SH-SY5Y (cell line): Measurements from ENCODE around the gene MEIOB.

Experiments used
- GATA2 ChIP-seq: IDR thresholded peaks from 2 replicates; pipeline ENCODE4 v1.6.1; 2011; ENCODE audit warnings: mild to moderate bottlenecking, low read depth, low read length
- GATA3 ChIP-seq: IDR thresholded peaks from 2 replicates; pipeline ENCODE4 v1.6.1; 2011; ENCODE audit warnings: low read depth, mild to moderate bottlenecking, low read length, moderate library complexity

MEIOB gene

DNA sequence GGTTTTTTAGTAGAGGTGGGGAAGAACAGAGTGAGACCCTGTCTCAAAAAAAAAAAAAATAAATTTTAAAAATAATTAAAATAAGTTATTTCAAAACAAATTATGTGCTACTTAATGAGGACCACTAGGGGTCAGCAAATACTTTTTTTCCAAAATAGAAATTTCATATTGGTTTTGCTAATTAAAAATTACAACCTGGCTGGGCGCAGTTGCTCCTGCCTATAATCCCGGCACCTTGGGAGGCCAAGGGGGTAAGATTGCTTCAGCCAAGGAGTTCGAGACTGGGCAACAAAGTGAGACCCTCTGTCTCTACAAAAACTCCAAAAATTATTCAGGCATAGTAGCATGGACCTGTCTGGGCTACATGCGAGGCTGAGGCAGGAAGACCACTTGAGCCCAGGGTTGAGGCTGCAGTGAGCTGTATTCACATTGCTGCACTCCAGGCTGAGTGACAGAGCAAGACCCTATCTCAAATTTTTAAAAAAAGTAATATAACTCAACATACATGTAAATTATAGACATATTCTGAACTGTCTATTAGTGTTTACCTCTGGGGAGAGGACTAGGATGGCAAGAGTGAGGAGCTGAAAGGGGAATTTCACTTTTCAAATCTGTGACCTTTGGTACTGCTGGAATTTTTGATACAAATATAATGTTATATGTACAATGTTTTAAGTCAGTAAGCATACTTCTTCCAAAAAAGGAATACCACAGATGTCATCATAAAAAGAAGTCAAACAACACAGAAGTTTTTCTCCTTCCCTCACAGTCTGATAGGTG is 8.1 kb downstream of the MEIOB start:
- no peak for TF ChIP-seq GATA2
- no peak for TF ChIP-seq GATA3

- no peak for TF ChIP-seq GATA3
- TF ChIP-seq GATA2: no peak
Observed at GRCh38 chr16:1862394-1862793, 9.6 kb downstream of the MEIOB start.

- TF ChIP-seq GATA2 (no peak), GATA3 (no peak)
Observed at GRCh38 chr16:1861730-1862129, 10.2 kb downstream of the MEIOB start.

DNA sequence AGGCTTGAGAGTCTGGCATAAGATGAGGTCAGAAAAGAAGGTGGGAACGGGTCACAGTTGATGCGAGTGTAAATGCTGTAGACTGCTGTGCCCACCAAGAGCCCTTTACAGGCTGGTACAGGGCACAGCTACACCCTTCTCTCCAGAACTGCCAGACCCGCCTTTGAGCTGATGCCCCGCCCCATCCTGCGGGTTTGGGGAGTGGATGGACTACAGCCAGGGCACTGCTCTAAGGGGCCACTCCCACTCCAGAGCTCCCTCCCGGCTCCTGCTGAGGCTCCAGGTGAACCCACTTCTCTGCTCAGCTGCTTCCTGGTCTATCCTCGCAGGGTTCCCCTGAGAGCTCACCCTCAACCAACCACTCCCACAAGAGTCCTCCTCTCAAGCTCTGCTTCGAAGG is 12.3 kb downstream of the MEIOB start:
- TF ChIP-seq GATA2 (no peak), GATA3 (no peak)

GRCh38 chr16:1858189-1858865 is 13.6 kb downstream of the MEIOB start:
- no peak for TF ChIP-seq GATA2
- TF ChIP-seq GATA3: no peak

DNA sequence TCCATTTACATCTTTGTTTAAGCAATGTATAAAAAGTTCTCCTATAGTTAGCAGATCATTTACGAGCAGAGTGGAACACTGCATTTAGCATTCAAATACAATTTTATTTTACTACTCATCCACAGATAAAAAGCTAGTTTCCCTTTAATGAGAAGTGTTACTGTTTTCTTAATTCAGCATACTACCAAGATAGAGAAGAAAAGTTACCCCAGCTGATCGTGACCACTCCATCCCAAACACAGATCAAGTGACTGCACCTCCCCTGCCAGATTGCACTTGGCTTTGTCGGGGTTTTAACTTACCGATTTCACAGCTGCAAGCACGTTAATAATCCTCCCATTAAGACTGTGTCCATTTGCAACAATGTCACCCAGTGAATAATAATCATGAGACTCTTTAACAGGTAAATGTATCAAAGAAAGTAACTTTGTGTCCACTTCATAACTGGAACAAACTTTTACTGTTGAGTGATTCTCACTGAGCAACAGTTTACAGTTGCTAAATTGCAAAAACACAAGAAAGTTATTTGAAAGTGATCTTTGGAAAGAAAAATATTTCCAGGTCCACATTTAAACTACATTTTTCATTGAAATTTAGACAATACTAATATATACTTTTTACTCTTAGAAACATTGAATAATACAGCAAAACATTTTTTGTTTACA is 14.4 kb downstream of the MEIOB start:
- TF ChIP-seq GATA3 (no peak), GATA2 (no peak)

DNA sequence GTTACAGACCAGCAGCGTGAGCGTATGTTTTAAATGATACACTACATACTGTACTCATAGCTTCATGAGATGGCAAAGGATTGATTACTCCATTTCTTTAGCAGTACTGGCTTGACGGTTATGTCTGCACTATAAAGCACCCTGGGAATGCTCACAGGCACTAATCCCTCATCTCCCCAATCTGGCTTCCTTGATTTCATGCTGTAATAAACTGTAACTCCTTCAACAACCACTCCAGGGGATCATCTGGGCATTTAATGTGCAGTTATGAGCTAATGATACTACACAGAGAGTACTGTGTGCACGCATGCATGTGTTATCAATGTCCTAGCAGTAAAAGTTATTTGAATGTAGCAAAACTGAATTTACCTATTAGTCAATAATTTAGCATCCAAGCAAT is 20.2 kb downstream of the MEIOB start:
- TF ChIP-seq GATA3: no peak
- no peak for TF ChIP-seq GATA2

GRCh38 chr16:1850981-1851380 is 21.0 kb downstream of the MEIOB start:
- no peak for TF ChIP-seq GATA2
- no peak for TF ChIP-seq GATA3

DNA sequence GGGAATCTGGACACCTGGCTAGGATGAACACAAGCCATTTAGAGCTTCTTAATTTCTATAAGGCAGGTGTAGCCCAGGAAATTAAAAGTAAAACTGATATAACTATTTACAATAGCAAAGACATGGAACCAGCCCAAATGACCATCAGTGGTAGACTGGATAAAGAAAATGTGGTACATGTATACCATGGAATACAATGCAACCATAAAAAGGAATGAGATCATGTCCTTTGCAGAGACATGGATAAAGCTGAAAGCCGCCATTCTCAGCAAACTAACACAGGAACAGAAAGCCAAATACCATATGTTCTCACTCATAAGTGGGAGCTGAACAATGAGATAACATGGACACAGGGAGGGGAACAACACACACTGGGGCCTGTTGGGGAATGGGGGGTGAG is 25.5 kb downstream of the MEIOB start:
- no peak; the same call in 1 of the 2 replicates for TF ChIP-seq GATA2

GRCh38 chr16:1845985-1846384 is 26.0 kb downstream of the MEIOB start:
- TF ChIP-seq GATA2: peak; percentile 85
- TF ChIP-seq GATA3: peak; percentile 80

GRCh38 chr16:1839554-1839953 is 32.4 kb downstream of the MEIOB start:
- no peak for TF ChIP-seq GATA3
- TF ChIP-seq GATA2: no peak

DNA sequence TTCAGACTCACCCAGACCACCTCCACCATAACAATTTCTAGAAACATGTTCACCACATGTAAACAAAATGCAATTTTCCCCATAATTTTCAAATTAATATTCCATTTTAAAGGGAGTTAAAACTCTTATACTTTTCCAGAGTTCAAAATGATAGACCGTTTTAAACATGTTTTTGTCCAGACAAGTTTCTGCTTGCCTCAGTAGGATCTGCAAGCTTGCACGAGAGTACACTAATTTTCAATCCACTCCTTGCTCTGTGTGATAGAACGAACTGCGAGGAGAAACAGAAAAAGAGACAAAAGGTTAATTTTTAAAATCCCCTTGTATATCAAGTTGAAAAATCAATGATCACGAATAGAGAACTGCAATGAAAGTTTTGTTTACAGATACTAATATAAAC is 37.9 kb downstream of the MEIOB start:
- TF ChIP-seq GATA2 (no peak), GATA3 (no peak)

DNA sequence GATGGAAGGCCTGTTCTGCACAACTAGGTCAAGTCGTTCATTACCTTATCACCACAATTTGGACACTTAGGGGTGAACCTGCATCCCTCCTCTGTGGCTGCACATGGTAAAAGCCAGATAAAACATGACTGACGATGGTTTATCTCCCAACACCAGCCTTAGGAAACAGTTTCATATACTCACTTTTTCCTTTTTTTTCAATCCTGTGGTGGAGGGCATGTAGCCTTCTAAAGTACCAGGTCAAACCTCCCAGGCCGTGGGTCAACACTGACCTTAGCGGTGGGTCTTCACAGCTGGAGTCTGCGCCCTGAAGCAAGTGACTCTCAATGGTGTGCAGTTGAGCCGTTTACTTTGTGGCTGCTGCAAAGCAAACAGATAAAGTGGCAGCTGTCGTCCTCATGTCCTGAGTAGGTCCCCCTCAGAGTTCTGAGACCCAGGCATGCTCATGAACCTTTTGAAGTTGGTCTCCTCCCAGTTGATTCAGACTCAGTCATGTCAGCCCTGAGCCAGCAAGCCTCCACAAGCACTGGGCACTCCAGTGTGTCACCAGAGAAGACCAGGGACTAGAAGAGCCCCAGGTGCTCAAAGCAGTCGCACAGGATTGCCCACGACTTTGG is 39.0 kb downstream of the MEIOB start:
- TF ChIP-seq GATA2 (no peak), GATA3 (no peak)
